SK-N-SH treated with all-trans-retinoic acid at 6 μM for 48 hours (cell line): Measurements from ENCODE around the gene APOF.
A peak's percentile ranks its signal among the peaks of the same experiment; 100 is the strongest.

Experiments used
- ATAC-seq: fragments of 200-7000 bp; cut with Tn5 transposase; 3 replicates; pipeline ENCODE4 v1.9.1; 2020; ENCODE audit warnings: mild to moderate bottlenecking, moderate library complexity
- ARNTL ChIP-seq: fragments of 450-650 bp; formaldehyde crosslinking; IDR thresholded peaks from 2 replicates; pipeline ENCODE4 v1.5.0; 2020; ENCODE audit warnings: low read depth, mild to moderate bottlenecking, moderate library complexity, borderline replicate concordance
- BACH2 ChIP-seq: fragments of 250-450 bp; sonication (Bioruptor Pico); IDR thresholded peaks from 2 replicates; pipeline ENCODE4 v1.9.0; 2021; ENCODE audit warnings: mild to moderate bottlenecking, borderline replicate concordance
- CREB5 ChIP-seq: fragments of 250-450 bp; sonication (Bioruptor Pico); IDR thresholded peaks from 2 replicates; pipeline ENCODE4 v1.5.1; 2020; ENCODE audit warnings: low read depth, mild to moderate bottlenecking, moderate library complexity
- CSDC2 ChIP-seq: fragments of 250-450 bp; sonication (Bioruptor Pico); IDR thresholded peaks from 2 replicates; pipeline ENCODE4 v1.5.0; 2020; ENCODE audit warnings: mild to moderate bottlenecking, moderate library complexity
- CSRNP3 ChIP-seq: fragments of 250-450 bp; sonication (Bioruptor Pico); IDR thresholded peaks from 2 replicates; pipeline ENCODE4 v1.5.1; 2021; ENCODE audit warnings: mild to moderate bottlenecking, moderate library complexity
- ESRRG ChIP-seq: fragments of 250-450 bp; sonication (Bioruptor Pico); IDR thresholded peaks from 2 replicates; pipeline ENCODE4 v1.6.1; 2021; ENCODE audit warnings: mild to moderate bottlenecking
- GLIS3 ChIP-seq: fragments of 250-450 bp; sonication (Bioruptor Pico); IDR thresholded peaks from 2 replicates; pipeline ENCODE4 v1.5.0; 2020; ENCODE audit warnings: mild to moderate bottlenecking, moderate library complexity
- ISL1 ChIP-seq: fragments of 250-450 bp; sonication (Bioruptor Pico); IDR thresholded peaks from 2 replicates; pipeline ENCODE4 v2.1.2; 2022; ENCODE audit warnings: mild to moderate bottlenecking, moderate library complexity
- POU6F1 ChIP-seq: fragments of 250-450 bp; sonication (Bioruptor Pico); IDR thresholded peaks from 2 replicates; pipeline ENCODE4 v1.8.0; 2021; ENCODE audit warnings: low read depth, mild to moderate bottlenecking, moderate library complexity, borderline replicate concordance
- PPARA ChIP-seq: fragments of 250-450 bp; sonication (Bioruptor Pico); IDR thresholded peaks from 2 replicates; pipeline ENCODE4 v1.5.0; 2020; ENCODE audit warnings: mild to moderate bottlenecking, borderline replicate concordance
- RARB ChIP-seq: fragments of 250-450 bp; sonication (Bioruptor Pico); IDR thresholded peaks from 2 replicates; pipeline ENCODE4 v1.8.0; 2021; ENCODE audit warnings: mild to moderate bottlenecking, moderate library complexity
- SNAI2 ChIP-seq: fragments of 250-450 bp; sonication (Bioruptor Pico); IDR thresholded peaks from 2 replicates; pipeline ENCODE4 v1.5.0; 2020; ENCODE audit warnings: mild to moderate bottlenecking, moderate library complexity
- TCF4 ChIP-seq: fragments of 250-450 bp; sonication (Bioruptor Pico); IDR thresholded peaks from 2 replicates; pipeline ENCODE4 v1.8.0; 2021; ENCODE audit warnings: mild to moderate bottlenecking, moderate library complexity, borderline replicate concordance
- TOX ChIP-seq: fragments of 250-450 bp; sonication (Bioruptor Pico); IDR thresholded peaks from 2 replicates; pipeline ENCODE4 v1.8.0; 2021; ENCODE audit warnings: mild to moderate bottlenecking, moderate library complexity, borderline replicate concordance
- ZC3H10 ChIP-seq: fragments of 250-450 bp; sonication (Bioruptor Pico); IDR thresholded peaks from 2 replicates; pipeline ENCODE4 v1.5.1; 2021; ENCODE audit warnings: mild to moderate bottlenecking, moderate library complexity
- ZFP3 ChIP-seq: fragments of 250-450 bp; sonication (Bioruptor Pico); IDR thresholded peaks from 2 replicates; pipeline ENCODE4 v1.5.0; 2020; ENCODE audit warnings: mild to moderate bottlenecking, moderate library complexity
- ZFP30 ChIP-seq: fragments of 450-650 bp; formaldehyde crosslinking; IDR thresholded peaks from 2 replicates; pipeline ENCODE4 v1.5.0; 2022; ENCODE audit warnings: mild to moderate bottlenecking, moderate library complexity
- ZNF565 ChIP-seq: fragments of 450-650 bp; formaldehyde crosslinking; conservative IDR thresholded peaks from 2 replicates; pipeline ENCODE4 v1.5.0; 2020; ENCODE audit warnings: low read depth, mild to moderate bottlenecking, moderate library complexity
- ZNF70 ChIP-seq: fragments of 450-650 bp; formaldehyde crosslinking; IDR thresholded peaks from 2 replicates; pipeline ENCODE4 v1.5.0; 2020; ENCODE audit warnings: mild to moderate bottlenecking, moderate library complexity
- ZNF8 ChIP-seq: fragments of 450-650 bp; formaldehyde crosslinking; IDR thresholded peaks from 2 replicates; pipeline ENCODE4 v1.5.0; 2020; ENCODE audit warnings: mild to moderate bottlenecking, moderate library complexity
- TF ChIP-seq, protein P1 (sequence below): fragments of 250-450 bp; sonication (Bioruptor Pico); IDR thresholded peaks from 2 replicates; pipeline ENCODE4 v1.5.0; 2020; ENCODE audit warnings: mild to moderate bottlenecking, moderate library complexity

Gene APOF

DNA sequence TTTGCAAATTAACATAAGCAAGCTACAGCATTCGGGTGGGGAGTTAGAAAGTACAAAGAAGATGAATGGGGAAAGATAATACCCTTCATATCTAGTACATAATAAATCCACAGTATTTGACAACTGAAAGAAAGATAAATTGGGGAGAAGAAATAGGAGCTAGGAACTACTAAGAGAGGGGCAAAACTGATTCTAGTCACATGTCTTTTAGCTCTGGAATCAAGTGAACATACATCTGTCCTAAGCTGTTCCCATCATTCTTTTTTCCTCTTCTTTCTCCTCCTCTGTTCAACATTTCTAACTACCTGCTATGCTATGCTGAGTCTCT lies 15.3 kb upstream of the APOF start:
- TF ChIP-seq CSRNP3 (CRISPR knock-in tag) (no peak), CREB5 (CRISPR knock-in tag) (no peak), ZFP3 (no peak), RARB (CRISPR knock-in tag) (no peak), SNAI2 (CRISPR knock-in tag) (no peak), ZNF70 (no peak), BACH2 (CRISPR knock-in tag) (no peak), ZNF8 (no peak), ISL1 (CRISPR knock-in tag) (no peak), CSDC2 (no peak), ZNF565 (no peak), TCF4 (CRISPR knock-in tag) (no peak), TOX (CRISPR knock-in tag) (no peak)
- TF ChIP-seq, protein P1, sequence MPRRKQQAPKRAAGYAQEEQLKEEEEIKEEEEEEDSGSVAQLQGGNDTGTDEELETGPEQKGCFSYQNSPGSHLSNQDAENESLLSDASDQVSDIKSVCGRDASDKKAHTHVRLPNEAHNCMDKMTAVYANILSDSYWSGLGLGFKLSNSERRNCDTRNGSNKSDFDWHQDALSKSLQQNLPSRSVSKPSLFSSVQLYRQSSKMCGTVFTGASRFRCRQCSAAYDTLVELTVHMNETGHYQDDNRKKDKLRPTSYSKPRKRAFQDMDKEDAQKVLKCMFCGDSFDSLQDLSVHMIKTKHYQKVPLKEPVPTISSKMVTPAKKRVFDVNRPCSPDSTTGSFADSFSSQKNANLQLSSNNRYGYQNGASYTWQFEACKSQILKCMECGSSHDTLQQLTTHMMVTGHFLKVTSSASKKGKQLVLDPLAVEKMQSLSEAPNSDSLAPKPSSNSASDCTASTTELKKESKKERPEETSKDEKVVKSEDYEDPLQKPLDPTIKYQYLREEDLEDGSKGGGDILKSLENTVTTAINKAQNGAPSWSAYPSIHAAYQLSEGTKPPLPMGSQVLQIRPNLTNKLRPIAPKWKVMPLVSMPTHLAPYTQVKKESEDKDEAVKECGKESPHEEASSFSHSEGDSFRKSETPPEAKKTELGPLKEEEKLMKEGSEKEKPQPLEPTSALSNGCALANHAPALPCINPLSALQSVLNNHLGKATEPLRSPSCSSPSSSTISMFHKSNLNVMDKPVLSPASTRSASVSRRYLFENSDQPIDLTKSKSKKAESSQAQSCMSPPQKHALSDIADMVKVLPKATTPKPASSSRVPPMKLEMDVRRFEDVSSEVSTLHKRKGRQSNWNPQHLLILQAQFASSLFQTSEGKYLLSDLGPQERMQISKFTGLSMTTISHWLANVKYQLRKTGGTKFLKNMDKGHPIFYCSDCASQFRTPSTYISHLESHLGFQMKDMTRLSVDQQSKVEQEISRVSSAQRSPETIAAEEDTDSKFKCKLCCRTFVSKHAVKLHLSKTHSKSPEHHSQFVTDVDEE (CRISPR knock-in tag) = no peak
- no peak for ATAC-seq

DNA sequence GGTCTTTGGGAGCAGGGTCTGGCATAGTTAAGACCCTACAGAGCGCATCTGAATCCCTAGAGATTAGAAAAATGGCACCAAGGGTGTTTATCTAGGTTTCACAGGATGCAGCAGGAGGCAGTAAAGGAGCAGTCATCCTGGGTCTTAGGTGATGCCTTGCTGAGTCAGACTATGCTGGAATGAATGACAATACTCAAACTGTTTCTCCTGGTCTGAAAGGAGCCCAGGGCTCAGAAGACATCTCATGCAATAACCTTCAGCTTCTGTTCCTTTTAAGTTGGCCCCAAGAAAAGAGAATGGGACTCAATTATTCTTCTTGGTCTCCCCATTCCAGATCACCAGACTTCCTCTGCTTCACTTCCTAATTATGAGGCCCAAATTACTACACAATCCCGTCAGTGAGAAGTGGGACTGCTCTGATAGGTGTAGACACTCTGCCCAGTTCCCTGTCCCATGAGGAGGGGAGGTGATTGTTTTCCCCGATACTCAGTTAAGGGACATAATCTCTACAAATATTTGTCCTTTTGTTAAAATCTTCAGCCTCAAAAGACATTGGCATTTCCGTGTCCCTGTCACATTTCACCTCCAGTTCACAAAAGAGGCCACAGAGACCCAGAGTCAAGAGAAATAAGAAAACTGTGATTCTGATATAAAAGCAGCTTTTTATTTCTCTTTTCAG lies 14.8 kb upstream of the APOF start:
- peak; percentile 63 for ATAC-seq
- no peak for TF ChIP-seq CREB5 (CRISPR knock-in tag)
- TF ChIP-seq ZNF8 = no peak
- no peak for TF ChIP-seq TOX (CRISPR knock-in tag)
- no peak for TF ChIP-seq PPARA
- no peak for TF ChIP-seq ZNF70
- no peak for TF ChIP-seq RARB (CRISPR knock-in tag)
- no peak for TF ChIP-seq ZFP30 (CRISPR knock-in tag)
- no peak for TF ChIP-seq GLIS3 (CRISPR knock-in tag)
- TF ChIP-seq ARNTL (CRISPR knock-in tag) = no peak
- no peak for TF ChIP-seq CSDC2
- TF ChIP-seq ISL1 (CRISPR knock-in tag) = no peak
- TF ChIP-seq ZFP3 = no peak
- no peak for TF ChIP-seq ZNF565

- ATAC-seq = no peak
Measured at GRCh38 chr12:56375598-56376434, 13.2 kb upstream of the APOF start.

More at GRCh38 chr12:56375598-56376434, 13.2 kb upstream of the APOF start:
- TF ChIP-seq ZC3H10 (CRISPR knock-in tag) (no peak), ISL1 (CRISPR knock-in tag) (no peak), BACH2 (CRISPR knock-in tag) (no peak), GLIS3 (CRISPR knock-in tag) (no peak), POU6F1 (CRISPR knock-in tag) (no peak), CSRNP3 (CRISPR knock-in tag) (no peak), ZFP3 (no peak), PPARA (no peak), SNAI2 (CRISPR knock-in tag) (no peak), ESRRG (CRISPR knock-in tag) (no peak), CREB5 (CRISPR knock-in tag) (no peak), TCF4 (CRISPR knock-in tag) (no peak)
